GM19035 (cell line): ENCODE measurements around the gene CNOT11.
"Not testable (repeated sequence)": the region's sequence is repeated elsewhere in the genome, so short reads cannot be mapped to it uniquely, and the experiment has no call there.

Experiments
- ATAC-seq: cut with Tn5 transposase; IDR thresholded peaks from one replicate; pipeline ENCODE4 v1.9.1; 2021; ENCODE audit not compliant: unreplicated experiment

The CNOT11 gene

GRCh38 chr2:101252408-101253012 lies at the start of gene CNOT11:
Gene CNOT11, plus strand, starts transcription at chr2:101252886. Its CDS starts 79 bp downstream, at chr2:101252965.
- peak; percentile 79 for ATAC-seq

GRCh38 chr2:101204400-101205115 lies 48.1 kb upstream of the CNOT11 start:
- no peak for ATAC-seq

GRCh38 chr2:101205521-101206479 lies 46.9 kb upstream of the CNOT11 start:
- ATAC-seq = no peak

- no peak for ATAC-seq
Observed at GRCh38 chr2:101208830-101209229, 43.9 kb upstream of the CNOT11 start.

GRCh38 chr2:101219246-101219645 lies 33.4 kb upstream of the CNOT11 start:
- ATAC-seq = no peak

- ATAC-seq = not testable (repeated sequence)
Observed at GRCh38 chr2:101220091-101220490, 32.6 kb upstream of the CNOT11 start.

GRCh38 chr2:101223814-101224231 lies 28.9 kb upstream of the CNOT11 start:
- ATAC-seq = peak; percentile 98

- no peak for ATAC-seq
Observed at GRCh38 chr2:101230541-101231001, 22.1 kb upstream of the CNOT11 start.

- no peak for ATAC-seq
Observed at GRCh38 chr2:101231240-101231639, 21.4 kb upstream of the CNOT11 start.

- ATAC-seq = no peak
Observed at GRCh38 chr2:101231937-101232730, 20.6 kb upstream of the CNOT11 start.

GRCh38 chr2:101232770-101233169 lies 19.9 kb upstream of the CNOT11 start:
- no peak for ATAC-seq

- no peak for ATAC-seq
Observed at GRCh38 chr2:101234169-101234938, 18.3 kb upstream of the CNOT11 start.

GRCh38 chr2:101235956-101236355 lies 16.7 kb upstream of the CNOT11 start:
- ATAC-seq = not testable (repeated sequence)

- not testable (repeated sequence) for ATAC-seq
Observed at GRCh38 chr2:101237944-101238343, 14.7 kb upstream of the CNOT11 start.

- no peak for ATAC-seq
Observed at GRCh38 chr2:101238930-101239759, 13.5 kb upstream of the CNOT11 start.

- not testable (repeated sequence) for ATAC-seq
Observed at GRCh38 chr2:101239760-101240118, 12.9 kb upstream of the CNOT11 start.

- ATAC-seq = not testable (repeated sequence)
Observed at GRCh38 chr2:101240694-101241093, 12.0 kb upstream of the CNOT11 start.

GRCh38 chr2:101241158-101241557 lies 11.5 kb upstream of the CNOT11 start:
- no peak for ATAC-seq

- not testable (repeated sequence) for ATAC-seq
Observed at GRCh38 chr2:101244373-101244772, 8.3 kb upstream of the CNOT11 start.
